ENCODE measurements around the gene IDH3G.

The IDH3G gene

DNA sequence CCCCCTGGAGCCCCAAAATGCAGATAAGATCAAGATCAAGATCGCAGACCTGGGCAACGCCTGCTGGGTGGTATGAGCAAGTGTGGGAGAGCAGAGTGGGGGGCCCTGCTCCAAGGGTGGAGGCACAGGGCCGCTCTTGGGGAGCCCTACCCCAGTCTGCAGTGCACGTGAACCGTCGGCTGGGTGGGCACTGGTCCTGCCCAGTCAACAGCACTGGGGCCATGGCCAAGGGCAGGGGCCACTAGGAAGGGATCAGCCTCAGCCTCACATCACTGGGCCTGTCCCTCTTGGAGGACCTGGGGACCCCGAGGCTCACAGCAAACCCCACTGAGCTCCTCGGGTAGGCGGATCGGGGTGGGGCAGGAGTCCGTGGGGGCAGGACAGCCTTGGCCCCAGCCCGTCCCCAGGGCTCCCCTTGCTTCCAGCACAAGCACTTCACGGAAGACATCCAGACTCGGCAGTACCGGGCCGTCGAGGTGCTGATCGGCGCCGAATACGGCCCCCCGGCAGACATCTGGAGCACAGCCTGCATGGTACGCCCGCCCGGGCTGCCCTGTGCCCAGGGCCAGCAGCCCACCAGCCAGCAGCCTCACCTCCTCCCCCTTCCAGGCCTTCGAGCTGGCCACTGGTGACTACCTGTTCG lies 9.7 kb downstream of the IDH3G start:
- Mint-ChIP-seq H3K4me1 (ENCODE audit: low read depth) (no peaks in the 10 kb centered on the region), H3K27me3 (ENCODE audit: low read depth) (peaks cover 3% of the 10 kb centered on the region), H3K27ac (no peak overlapping the region), H3K4me3 (no peak overlapping the region), H3K9me3 (no peaks in the 10 kb centered on the region), H3K36me3 (ENCODE audit: low read depth) (no peaks in the 10 kb centered on the region)

DNA sequence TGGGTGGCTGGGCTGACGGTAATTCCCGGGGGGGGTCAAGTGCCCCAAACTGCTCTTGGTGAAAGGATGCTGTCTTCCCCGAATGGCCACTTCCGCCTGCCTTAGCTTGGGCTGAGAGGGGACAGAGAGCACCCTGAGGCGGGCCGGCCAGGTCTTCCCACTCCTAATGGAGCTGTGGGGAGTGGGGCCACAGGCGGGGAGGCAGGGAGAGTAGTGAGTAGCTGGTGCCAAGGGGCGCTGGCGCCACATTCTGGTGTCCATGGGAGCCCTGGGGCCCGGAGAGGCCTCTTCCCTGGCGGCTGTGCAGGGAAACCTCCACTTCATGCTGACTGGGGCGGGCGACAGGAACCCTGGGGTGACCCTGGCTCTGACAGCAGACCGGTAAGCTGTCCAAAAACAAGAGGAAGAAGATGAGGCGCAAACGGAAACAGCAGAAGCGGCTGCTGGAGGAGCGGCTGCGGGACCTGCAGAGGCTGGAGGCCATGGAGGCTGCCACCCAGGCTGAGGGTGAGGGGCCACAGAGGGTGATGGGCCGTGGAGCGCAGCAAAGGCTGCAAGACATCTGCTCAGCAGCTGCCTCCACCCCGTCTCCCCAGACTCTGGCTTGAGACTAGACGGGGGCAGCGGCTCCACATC lies 10.7 kb downstream of the IDH3G start:
- no peaks in the 10 kb centered on the region for H3K36me3 Mint-ChIP-seq (ENCODE audit: low read depth)
- no peaks in the 10 kb centered on the region for H3K9me3 Mint-ChIP-seq
- no peak overlapping the region for H3K27ac Mint-ChIP-seq
- H3K4me1 Mint-ChIP-seq (ENCODE audit: low read depth) = no peaks in the 10 kb centered on the region
- peaks cover 3% of the 10 kb centered on the region for H3K27me3 Mint-ChIP-seq (ENCODE audit: low read depth)
- H3K4me3 Mint-ChIP-seq = no peak overlapping the region

GRCh38 chrX:153782871-153783270 lies 11.3 kb downstream of the IDH3G start:
- no peaks in the 10 kb centered on the region for H3K4me1 Mint-ChIP-seq (ENCODE audit: low read depth)
- no peaks in the 10 kb centered on the region for H3K9me3 Mint-ChIP-seq
- H3K27ac Mint-ChIP-seq = no peak overlapping the region
- no peaks in the 10 kb centered on the region for H3K36me3 Mint-ChIP-seq (ENCODE audit: low read depth)
- H3K27me3 Mint-ChIP-seq (ENCODE audit: low read depth) = peaks cover 3% of the 10 kb centered on the region
- H3K4me3 Mint-ChIP-seq = no peak overlapping the region

- no peak overlapping the region for H3K27ac Mint-ChIP-seq
- H3K4me1 Mint-ChIP-seq (ENCODE audit: low read depth) = no peaks in the 10 kb centered on the region
- H3K4me3 Mint-ChIP-seq = no peak overlapping the region
- peaks cover 3% of the 10 kb centered on the region for H3K27me3 Mint-ChIP-seq (ENCODE audit: low read depth)
- H3K36me3 Mint-ChIP-seq (ENCODE audit: low read depth) = no peaks in the 10 kb centered on the region
- no peaks in the 10 kb centered on the region for H3K9me3 Mint-ChIP-seq
Observed at GRCh38 chrX:153782313-153782712, 11.9 kb downstream of the IDH3G start.

DNA sequence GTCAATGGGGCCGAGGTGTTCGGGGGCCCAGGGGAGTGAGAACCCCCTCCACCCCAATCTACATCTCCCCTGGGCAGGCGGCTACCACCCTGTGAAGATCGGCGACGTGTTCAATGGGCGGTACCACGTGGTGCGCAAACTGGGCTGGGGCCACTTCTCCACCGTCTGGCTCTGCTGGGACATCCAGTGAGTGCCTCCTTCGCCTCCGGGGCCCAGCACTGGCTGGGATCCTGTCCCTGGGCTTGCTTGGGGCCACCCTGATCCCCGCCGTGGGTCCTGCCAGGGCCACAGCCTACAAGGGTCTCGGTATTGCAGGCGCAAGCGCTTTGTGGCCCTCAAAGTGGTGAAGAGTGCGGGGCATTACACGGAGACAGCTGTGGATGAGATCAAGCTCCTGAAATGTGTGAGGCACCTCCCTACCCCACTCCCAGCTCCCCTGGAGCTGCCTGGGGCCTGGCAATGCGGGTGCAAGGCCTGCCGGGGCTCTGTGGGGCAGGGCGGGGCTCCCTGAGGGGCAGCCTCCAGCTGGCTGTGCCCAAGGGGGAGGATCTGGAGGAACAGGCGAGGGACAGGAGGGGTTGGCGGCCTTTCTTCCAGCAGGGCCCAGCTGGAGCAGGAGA lies 12.6 kb downstream of the IDH3G start:
- no peak overlapping the region for H3K4me3 Mint-ChIP-seq
- H3K9me3 Mint-ChIP-seq = no peaks in the 10 kb centered on the region
- no peak overlapping the region for H3K27ac Mint-ChIP-seq
- no peaks in the 10 kb centered on the region for H3K4me1 Mint-ChIP-seq (ENCODE audit: low read depth)
- no peaks in the 10 kb centered on the region for H3K36me3 Mint-ChIP-seq (ENCODE audit: low read depth)
- peaks cover 3% of the 10 kb centered on the region for H3K27me3 Mint-ChIP-seq (ENCODE audit: low read depth)

DNA sequence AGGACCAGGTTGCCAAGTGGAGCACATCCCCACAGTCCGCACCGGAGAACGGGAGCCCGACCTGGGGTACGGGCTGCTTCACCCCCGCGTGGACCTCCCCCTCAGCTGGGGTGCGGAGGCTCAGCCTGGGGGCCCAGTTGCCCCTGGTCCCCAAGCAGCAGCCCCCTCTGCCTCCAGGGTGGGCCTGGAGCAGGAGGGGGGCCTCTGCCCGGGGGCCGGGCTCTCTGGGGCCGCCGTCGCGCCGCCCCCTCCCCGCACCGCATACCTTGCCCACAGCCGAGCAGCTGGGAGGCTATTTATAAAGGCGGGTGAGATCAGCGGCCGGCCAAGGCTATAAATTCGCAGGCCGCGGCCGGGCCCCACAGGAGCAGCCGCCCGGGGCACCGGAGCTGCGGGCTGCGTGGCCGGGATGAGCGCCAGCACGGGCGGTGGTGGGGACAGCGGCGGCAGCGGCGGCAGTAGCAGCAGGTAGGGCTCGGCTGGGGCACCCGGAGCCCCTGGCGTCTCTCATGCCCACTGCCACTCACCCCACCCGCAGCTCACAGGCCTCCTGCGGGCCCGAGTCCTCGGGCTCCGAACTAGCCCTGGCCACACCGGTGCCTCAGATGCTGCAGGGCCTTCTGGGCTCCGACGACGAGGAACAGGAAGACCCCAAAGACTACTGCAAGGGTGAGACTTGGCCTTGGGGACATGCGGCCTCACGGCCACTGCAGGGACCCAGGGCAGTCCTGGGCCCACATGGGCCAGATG lies 13.3 kb downstream of the IDH3G start, which contains the start of gene SRPK3:
Gene SRPK3, plus strand, starts transcription at position 364 of the 750 bp plus-strand sequence. Its CDS starts 46 bp downstream, at position 410.
- Mint-ChIP-seq H3K27me3 (ENCODE audit: low read depth) (peaks cover 3% of the 10 kb centered on the region), H3K9me3 (no peaks in the 10 kb centered on the region), H3K4me1 (ENCODE audit: low read depth) (peaks cover 1% of the 10 kb centered on the region), H3K36me3 (ENCODE audit: low read depth) (no peaks in the 10 kb centered on the region), H3K27ac (no peak within 1 kb of the TSS), H3K4me3 (no peak within 1 kb of the TSS)

GRCh38 chrX:153779891-153780677 lies 14.1 kb downstream of the IDH3G start:
- Mint-ChIP-seq H3K4me3 (no peak overlapping the region), H3K4me1 (ENCODE audit: low read depth) (peaks cover 1% of the 10 kb centered on the region), H3K36me3 (ENCODE audit: low read depth) (no peaks in the 10 kb centered on the region), H3K27me3 (ENCODE audit: low read depth) (peaks cover 3% of the 10 kb centered on the region), H3K27ac (no peak overlapping the region), H3K9me3 (no peaks in the 10 kb centered on the region)

DNA sequence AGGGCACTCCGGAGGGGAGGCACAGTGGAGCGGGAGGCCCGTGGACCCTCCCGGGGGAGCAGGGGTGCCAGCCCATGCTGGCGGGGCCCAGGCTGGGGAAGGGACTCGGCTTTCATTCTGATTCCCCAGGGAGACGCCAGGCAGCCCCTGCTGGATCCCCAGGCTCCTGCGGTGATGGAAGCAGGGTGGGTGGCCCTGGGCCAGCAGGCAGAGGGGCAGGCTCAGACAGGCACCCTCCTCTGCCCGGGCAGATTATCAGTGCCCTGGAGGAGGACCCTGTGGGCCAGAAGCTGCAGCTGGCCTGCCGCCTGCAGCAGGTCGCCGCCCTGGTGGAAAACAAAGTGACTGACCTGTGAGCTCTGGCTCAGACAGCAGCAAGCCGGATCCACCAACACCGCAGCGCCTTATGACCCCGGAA lies 15.5 kb downstream of the IDH3G start:
- H3K36me3 Mint-ChIP-seq (ENCODE audit: low read depth) = no peaks in the 10 kb centered on the region
- no peak overlapping the region for H3K4me3 Mint-ChIP-seq
- H3K4me1 Mint-ChIP-seq (ENCODE audit: low read depth) = peaks cover 1% of the 10 kb centered on the region
- no peaks in the 10 kb centered on the region for H3K9me3 Mint-ChIP-seq
- H3K27me3 Mint-ChIP-seq (ENCODE audit: low read depth) = peaks cover 3% of the 10 kb centered on the region
- no peak overlapping the region for H3K27ac Mint-ChIP-seq

DNA sequence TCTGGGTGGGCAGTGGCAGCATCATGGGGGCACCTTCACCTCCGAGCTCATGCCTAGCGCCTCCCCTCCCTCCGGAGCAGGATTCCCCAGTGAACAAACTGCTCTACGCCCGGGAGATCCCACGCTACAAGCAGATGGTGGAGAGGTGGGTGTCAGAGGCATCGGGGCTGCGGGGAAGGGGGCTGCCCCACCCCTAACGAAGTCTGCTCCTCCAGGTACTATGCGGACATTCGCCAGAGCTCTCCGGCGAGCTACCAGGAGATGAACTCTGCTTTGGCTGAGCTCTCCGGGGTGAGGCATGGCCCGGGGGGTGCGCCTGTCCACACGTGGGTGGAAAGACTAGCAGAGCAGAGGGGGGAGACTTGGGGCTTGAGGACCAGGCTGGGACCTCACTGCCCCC lies 16.0 kb downstream of the IDH3G start:
- Mint-ChIP-seq H3K4me1 (ENCODE audit: low read depth) (peaks cover 1% of the 10 kb centered on the region), H3K27me3 (ENCODE audit: low read depth) (peaks cover 3% of the 10 kb centered on the region), H3K36me3 (ENCODE audit: low read depth) (no peaks in the 10 kb centered on the region), H3K27ac (no peak overlapping the region), H3K9me3 (no peaks in the 10 kb centered on the region), H3K4me3 (no peak overlapping the region)

GRCh38 chrX:153777261-153778090 lies 16.7 kb downstream of the IDH3G start:
- Mint-ChIP-seq H3K4me3 (no peak overlapping the region), H3K36me3 (ENCODE audit: low read depth) (no peaks in the 10 kb centered on the region), H3K27me3 (ENCODE audit: low read depth) (peaks cover 3% of the 10 kb centered on the region), H3K4me1 (ENCODE audit: low read depth) (peaks cover 1% of the 10 kb centered on the region), H3K9me3 (no peaks in the 10 kb centered on the region), H3K27ac (no peak overlapping the region)

- Mint-ChIP-seq H3K4me1 (ENCODE audit: low read depth) (peaks cover 1% of the 10 kb centered on the region), H3K27ac (no peak overlapping the region), H3K36me3 (ENCODE audit: low read depth) (no peaks in the 10 kb centered on the region), H3K27me3 (ENCODE audit: low read depth) (peaks cover 3% of the 10 kb centered on the region), H3K4me3 (no peak overlapping the region), H3K9me3 (no peaks in the 10 kb centered on the region)
Observed at GRCh38 chrX:153776611-153777045, 17.5 kb downstream of the IDH3G start.

- no peak overlapping the region for H3K27ac Mint-ChIP-seq
- H3K27me3 Mint-ChIP-seq (ENCODE audit: low read depth) = peaks cover 3% of the 10 kb centered on the region
- no peak overlapping the region for H3K4me3 Mint-ChIP-seq
- H3K36me3 Mint-ChIP-seq (ENCODE audit: low read depth) = no peaks in the 10 kb centered on the region
- H3K4me1 Mint-ChIP-seq (ENCODE audit: low read depth) = peaks cover 1% of the 10 kb centered on the region
- H3K9me3 Mint-ChIP-seq = no peaks in the 10 kb centered on the region
Observed at GRCh38 chrX:153776120-153776599, 18.0 kb downstream of the IDH3G start.
